Adipose tissue (tissue), 3 donors: ENCODE measurements around the gene ZFAND2A. TPM values are rescaled to one million over a fixed set of nuclear protein-coding genes. Genes with fewer than 3 reads are reported as not detected.
"Not testable (repeated sequence)": the region's sequence is repeated elsewhere in the genome, so short reads cannot be mapped to it uniquely, and the experiment has no call there.

ENCODE experiments used
- H3K27ac ChIP-seq: one replicate; pipeline ENCODE4 v1.5.1; 2013; ENCODE audit warnings: low read depth, low read length
- WGBS, 3 donors: extraction: QIAGEN DNeasy Blood & Tissue Kit; methylation state at CpG; one replicate each; pipeline ENCODE4 v1.1.7; 2013; 5-methylcytosine and 5-hydroxymethylcytosine counted together
- polyA plus RNA-seq, 3 donors: library from polyadenylated mRNA; stranded (reverse); fragments of 200-250 nt; gene quantifications; one replicate each; pipeline ENCODE4 v1.2.3, GENCODE V29; 2013
- donor health status: healthy with polysubstance abuse.
- donor health status: Bipolar disorder and iron deficiency.
- donor health status: healthy.

ZFAND2A gene, protein sequence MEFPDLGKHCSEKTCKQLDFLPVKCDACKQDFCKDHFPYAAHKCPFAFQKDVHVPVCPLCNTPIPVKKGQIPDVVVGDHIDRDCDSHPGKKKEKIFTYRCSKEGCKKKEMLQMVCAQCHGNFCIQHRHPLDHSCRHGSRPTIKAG
- polyA plus RNA-seq = 10 to 100 TPM; 35.0 to 49.8 (median 36.9) TPM

DNA sequence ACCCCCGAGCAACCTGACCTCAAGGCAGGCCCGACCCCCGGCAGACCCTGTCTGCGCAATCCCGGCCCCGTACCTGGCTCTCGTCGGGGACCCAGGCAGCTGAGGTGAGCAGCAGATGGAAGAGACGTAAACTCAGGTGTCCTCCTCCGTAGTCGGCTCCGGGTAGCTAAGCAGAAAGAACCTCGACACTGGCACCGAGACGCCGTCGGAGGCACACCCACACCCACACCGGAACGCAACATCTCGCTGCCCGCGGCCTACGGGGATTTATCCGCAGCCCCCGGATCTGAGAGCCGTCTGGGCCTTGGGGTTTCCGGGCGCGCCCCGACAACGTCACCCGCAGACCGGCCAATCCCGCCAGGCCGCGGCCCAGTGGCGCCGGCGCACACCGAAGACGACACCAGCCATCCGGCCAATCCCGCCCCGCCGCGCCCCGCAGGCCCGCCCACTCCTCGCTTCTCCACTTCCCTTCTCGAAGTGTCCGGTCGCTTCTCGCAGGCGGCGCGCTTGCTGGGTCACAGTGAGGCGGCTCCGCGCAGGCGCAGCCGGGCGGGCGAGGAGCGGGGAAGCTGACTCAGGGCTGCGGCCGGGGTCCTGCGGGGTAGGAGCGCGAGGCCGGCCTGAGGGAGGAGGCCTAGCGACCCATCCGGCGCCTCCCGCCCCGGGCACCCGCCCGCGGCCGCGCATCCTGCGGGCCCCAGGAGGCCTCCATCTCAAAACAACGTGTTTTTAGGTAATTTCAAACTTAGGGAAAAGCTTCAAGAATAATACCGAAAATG, at the start of gene ZFAND2A:
TSS of gene ZFAND2A (minus strand) at position 306 of the 779 bp plus-strand sequence. CDS start 1,984 bp downstream, outside the sequence.
- 0 to 1% (median 1%) methylated on average over 58 to 83 of the region's 83 CpGs for WGBS, 3 donors
- peak within 1 kb of the TSS; percentile 91 for H3K27ac ChIP-seq

DNA sequence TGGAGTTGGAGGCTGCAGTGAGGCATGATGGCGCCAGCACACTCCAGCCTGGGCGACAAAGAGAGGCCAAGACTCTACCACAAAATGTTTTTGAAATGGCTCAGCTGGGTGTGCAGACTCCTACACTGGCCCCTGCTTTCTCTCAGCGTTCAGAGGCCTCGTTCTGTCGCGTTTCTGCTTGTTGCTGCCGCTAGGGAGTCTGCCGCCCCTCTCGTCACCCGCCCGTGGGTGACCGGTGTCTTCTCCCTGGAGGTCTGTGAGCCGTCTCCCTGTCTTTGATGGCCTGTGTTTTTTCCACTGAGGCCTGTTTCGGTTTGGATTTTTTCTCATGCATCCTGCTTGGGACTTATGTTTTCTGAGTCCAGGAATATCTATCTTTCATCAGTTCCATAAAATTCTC, 49.1 kb upstream of the ZFAND2A start:
- WGBS, 3 donors = 70 to 77% (median 75%) methylated on average over 14 of the region's 14 CpGs
- H3K27ac ChIP-seq = no peak overlapping the region

DNA sequence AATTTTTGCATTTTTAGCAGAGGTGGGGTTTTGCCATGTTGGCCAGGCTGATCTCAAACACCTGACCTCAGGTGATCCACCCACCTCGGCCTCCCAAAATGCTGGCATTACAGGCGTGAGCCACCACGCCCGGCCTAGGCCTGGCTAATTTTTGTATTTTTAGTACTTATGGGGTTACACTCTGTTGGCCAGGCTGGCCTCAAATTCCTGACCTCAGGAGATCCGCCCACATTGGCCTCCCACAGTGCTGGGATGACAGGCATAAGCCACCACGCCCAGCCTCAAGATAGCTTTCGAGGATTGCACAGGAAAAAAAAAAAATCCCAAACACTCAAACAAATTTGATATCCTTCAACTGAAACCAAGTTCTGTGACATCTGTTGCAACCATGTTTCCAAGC, 45.7 kb upstream of the ZFAND2A start:
- not testable (repeated sequence) for H3K27ac ChIP-seq
- WGBS, 3 donors = 87 to 91% (median 88%) methylated on average over 7 of the region's 7 CpGs

DNA sequence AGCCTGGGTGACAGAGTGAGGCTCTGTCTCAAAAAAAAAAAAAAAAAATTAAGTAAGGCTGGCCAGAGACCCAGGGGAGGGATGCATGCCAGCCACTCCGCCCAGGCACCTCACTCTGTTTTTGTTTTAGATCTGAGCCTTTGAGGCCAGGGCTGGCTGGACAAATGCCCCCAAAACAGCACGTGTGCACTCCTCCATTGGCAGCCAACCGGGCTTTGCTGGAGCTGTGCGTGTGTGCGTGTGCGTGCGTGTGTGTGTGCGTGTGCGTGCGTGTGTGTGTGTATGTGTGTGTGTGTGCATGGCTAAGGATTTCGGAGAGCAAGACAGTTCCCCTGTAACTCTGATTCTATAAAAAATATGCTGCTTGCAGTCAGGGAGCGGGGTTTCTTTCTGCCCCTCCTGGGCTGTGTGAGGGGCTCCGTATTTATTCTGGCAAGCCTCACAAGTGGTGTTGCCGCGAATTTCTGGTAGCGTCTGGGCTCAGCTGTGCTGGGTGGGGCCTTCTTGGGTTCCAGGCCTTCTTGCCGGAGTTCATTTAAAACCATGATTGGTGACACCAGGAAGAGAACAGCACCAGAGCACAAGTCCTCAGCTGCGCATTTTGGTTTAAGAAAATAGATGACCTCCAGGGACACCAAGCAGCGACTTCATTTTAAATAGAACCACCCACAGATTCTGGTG, 44.6 kb upstream of the ZFAND2A start:
- WGBS, 3 donors = 52 to 66% (median 58%) methylated on average over 19 of the region's 19 CpGs
- no peak overlapping the region for H3K27ac ChIP-seq

DNA sequence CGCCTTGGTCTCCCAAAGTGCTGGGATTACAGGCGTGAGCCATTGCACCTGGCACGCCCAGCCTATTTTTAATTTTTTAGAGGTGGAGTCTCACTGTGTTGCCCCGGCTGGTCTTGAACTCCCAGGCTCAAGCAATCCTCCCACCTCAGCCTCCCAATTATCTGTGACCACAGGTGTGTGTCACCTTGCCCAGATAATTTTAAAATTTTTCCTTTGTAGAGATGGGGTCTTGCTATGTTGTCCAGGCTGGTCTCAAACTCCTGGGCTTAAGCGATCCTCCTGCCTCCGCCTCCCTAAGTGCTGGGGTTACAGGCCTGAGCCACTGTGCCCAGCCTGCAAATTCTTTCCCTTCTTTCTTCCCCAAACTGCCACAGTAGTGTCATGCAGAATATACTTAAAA, 42.9 kb upstream of the ZFAND2A start:
- 88 to 95% (median 90%) methylated on average over 6 of the region's 6 CpGs for WGBS, 3 donors
- H3K27ac ChIP-seq = not testable (repeated sequence)

DNA sequence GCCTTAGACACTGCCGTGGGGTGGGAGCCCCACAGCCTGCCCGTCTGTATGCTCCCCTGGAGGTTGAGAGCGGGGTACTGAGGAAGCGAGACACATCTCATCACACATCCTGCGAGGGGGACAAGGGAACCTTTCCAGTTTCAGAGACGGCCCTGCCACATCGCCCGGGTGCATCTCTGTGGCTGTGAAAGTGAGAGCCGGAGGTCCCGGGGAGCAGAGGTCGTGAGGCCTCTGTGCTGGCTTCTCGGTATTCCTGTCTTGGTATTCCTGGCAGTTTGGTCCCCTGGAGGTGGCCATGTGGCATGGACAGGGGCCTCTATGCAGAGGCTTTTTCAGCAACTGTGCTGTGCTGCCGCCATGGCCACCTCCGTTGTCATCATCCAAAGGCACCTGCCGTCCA, 41.9 kb upstream of the ZFAND2A start:
- no peak overlapping the region for H3K27ac ChIP-seq
- 71 to 85% (median 81%) methylated on average over 15 of the region's 15 CpGs for WGBS, 3 donors

DNA sequence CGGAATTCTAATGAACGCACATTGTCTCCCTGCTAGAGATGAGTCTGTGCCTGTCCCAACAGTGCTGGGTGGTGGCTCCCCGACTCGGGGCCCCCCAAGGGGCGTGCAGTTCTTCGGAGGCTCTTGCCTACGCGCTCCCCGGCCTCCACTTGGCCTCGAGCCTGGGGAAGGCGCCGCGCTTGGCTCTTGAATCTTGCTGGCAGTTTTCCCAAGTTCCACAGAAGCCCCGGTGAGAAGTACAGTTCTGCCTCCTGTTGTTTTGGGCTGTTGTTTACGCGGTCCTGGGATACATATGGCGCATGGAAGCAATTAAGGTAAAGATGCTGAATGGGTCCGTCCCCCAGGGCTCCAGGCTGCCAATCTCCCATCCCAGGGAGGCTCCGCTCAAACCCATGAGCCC, 40.0 kb upstream of the ZFAND2A start:
- no peak overlapping the region for H3K27ac ChIP-seq
- WGBS, 3 donors = 50 to 62% (median 51%) methylated on average over 19 of the region's 19 CpGs

DNA sequence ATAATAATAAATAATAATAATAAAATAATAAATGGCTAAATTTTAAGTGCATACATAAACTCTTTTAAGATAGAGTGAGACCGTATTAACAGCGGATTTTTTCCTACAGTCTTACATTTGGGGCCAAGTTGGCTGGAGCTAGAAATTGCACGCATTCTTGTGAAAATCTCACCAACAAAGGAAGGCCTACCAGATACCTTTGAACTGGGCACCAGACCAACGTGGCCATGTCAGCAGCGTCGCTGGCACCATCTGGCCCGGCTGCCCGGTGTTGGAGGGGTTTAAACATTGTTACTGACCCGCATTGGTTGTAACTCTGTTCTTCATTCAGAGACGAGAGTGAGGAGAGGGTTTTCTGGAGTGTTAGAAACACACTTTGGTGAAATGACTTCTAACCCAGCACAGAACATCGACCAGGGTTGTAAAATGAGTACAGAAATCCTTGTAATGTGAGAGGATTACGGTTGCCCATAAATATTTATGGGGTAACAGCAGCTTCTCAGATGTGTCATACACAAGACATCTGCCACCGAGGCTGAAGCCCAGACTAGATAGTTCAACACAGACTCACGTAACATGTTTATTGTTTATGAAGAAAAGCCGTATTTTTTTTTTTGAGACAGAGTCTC, 38.1 kb upstream of the ZFAND2A start:
- H3K27ac ChIP-seq = no peak overlapping the region
- WGBS, 3 donors = 37 to 59% (median 53%) methylated on average over 15 of the region's 15 CpGs

DNA sequence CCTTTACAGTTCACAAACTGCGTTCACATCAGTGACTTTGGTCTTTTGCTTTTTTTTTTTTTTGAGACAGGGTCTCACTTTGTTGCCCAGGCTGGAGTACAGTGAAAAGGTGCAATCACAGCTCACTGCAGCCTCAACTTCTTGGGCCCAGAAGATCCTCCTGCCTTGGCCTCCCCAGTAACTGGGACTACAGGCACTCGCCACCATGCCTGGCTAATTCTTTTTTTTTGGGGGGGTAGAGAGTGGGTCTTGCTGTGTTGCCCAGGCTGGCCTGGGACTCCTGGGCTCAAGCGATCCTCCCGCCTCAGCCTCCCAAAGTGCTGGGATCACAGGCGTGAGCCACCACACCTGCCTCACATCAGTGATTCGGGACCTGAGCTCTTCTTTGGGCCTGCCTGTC, 37.0 kb upstream of the ZFAND2A start:
- 79 to 92% (median 90%) methylated on average over 6 of the region's 6 CpGs for WGBS, 3 donors
- no peak overlapping the region for H3K27ac ChIP-seq

DNA sequence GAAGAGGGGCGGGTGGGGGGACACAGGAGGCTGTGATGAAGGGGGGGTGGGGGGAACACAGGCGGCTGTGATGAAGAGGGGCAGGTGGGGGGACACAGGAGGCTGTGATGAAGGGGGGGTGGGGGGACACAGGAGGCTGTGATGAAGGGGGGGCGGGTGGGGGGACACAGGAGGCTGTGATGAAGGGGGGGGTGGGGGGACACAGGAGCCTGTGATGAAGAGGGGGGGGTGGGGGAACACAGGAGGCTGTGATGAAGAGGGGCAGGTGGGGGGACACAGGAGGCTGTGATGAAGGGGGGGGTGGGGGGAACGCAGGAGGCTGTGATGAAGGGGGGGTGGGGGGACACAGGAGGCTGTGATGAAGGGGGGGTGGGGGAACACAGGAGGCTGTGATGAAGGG, 36.4 kb upstream of the ZFAND2A start:
- WGBS, 3 donors = 25 to 50% methylated on average over 2 of the region's 4 CpGs; no CpG with 5 or more reads in 1 of the 3 donors
- H3K27ac ChIP-seq = not testable (repeated sequence)

DNA sequence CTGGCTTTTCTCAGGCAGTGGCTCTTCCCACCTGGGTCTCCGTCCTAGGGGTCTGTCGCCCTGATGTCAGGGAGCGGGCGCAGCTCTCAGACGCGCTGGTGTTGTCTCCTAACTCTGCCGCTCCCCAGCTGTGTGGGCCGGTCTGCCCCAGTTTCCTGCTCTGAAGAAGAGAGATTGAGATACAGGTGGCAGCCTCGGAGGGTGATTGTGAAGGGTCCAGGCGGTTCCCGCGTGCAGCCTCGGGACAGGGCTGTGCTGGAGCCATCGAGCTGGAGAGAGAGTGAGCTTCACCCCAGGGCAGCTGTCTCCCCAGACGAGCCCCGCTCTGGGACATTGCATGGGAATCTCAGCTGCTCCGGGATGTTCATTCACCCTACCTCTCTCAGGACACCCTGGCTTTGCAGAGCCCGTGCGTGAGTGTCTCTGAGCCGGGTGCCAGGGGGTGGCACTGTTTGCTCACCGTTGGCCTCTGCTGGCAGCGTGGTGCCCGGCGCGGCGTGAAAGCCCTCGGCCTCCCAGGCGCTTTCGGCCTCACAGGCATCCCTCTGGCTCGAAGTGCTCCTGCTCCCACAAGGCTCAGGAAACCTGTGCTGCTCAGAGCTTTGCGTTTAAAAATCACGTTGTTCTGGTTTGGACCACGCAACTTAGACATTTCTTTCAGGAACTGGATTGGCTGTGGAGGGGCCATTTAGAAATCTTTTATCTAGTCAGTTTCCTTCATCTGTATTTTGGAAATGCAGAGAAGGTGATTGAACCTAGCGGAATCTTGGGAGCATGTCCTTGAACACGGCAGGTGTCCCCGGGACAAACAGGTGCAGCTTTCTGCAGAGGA, 33.8 kb upstream of the ZFAND2A start:
- no peak overlapping the region for H3K27ac ChIP-seq
- 20 to 42% (median 38%) methylated on average over 35 to 36 of the region's 36 CpGs for WGBS, 3 donors

DNA sequence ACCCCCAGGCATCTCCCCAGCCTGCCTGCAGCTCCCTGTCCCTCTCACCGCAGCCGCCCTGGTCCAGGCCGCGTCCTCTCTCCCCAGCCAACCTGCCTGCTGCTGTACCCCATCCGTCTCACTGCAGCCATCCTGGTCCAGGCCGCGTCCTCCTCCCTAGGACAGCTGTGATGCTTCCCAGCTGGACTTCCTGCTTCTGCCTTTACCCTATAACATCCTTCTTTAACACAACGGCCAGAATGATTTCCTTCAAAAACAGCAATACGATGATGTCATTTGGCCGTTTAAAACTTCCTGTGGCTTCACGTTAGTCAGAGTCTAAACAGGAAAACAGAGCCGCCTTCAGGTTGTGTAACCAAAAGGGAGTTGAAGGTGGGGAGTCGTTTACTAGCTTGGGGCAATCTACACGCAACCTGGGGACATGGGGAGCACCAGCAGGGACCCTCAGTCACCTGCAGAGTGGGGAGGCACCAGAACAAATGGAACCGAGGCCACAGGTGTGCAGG, 32.2 kb upstream of the ZFAND2A start:
- H3K27ac ChIP-seq = no peak overlapping the region
- 22 to 51% (median 25%) methylated on average over 15 of the region's 15 CpGs for WGBS, 3 donors

DNA sequence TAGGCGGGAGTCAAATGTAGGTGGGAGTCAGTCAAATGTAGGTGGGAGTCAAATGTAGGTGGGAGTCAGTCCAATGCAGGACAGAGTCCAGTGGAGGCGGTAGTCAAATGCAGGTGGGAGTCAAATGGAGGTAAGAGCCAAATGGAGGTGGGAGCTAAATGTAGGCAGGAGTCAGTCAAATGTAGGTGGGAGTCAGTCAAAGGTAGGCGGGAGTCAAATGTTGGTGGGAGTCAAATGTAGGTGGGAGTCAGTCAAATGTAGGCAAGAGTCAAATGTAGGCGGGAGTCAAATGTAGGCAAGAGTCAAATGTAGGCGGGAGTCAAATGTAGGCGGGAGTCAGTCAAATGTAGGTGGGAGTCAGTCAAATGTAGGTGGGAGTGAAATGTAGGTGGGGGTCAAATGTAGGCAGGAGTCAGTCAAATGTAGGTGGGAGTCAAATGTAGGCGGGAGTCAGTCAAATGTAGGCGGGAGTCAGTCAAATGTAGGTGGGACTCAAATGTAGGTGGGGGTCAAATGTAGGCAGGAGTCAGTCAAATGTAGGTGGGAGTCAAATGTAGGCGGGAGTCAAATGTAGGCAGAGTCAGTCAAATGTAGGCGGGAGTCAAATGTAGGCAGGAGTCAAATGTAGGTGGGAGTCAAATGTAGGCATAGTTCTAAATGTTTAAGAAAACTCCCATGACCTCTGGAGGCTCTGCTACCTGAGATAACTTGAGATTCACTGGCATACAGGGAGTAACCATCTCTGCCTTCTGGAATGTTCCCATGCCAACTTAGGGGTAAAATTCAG, 30.2 kb upstream of the ZFAND2A start:
- 81 to 93% (median 90%) methylated on average over 10 of the region's 10 CpGs for WGBS, 3 donors
- no peak overlapping the region for H3K27ac ChIP-seq

DNA sequence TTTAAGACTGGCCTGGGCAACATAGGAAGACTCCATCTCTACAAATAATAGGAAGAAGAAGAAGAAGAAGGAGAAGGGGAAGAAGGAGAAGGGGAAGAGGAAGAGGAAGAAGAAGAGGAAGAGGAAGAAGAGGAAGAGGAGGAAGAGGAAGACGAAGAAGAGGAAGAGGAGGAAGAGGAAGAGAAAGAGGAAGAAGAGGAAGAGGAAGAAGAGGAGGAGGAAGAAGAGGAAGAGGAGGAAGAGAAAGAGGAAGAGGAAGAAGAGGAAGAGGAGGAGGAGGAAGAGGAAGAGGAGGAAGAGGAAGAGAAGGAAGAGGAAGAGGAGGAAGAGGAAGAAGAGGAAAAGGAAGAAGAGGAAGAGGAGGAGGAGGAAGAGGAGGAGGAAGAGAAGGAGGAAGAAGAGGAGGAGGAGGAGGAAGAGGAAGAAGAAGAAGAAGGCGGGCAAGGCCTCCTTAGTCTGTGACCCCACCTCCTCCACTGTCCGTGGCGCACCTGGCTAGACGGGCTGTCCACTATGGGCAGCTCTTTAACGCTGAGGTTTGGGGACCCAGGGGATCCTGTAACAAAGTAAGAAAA, 28.8 kb upstream of the ZFAND2A start:
- no peak overlapping the region for H3K27ac ChIP-seq
- WGBS, 3 donors = 77 to 82% (median 79%) methylated on average over 5 to 6 of the region's 6 CpGs

DNA sequence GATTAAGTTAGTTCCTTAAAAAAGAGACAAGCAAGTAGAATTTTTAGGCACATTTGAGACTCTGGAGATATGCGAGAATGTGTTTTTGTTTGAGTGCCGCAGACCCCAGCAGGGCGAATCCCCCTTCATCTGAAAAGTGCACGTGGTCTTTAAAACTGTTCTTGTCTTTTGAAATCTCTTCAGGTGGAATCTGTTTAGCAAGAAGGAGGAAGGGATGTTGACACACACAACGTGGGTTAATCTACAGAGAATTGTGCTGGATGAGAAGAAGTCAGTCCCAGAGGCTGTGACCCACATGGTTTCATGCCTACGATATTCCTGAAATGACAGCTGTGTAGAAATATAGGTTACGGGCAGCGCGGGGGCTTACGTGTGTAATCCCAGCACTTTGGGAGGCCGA, 27.1 kb upstream of the ZFAND2A start:
- no peak overlapping the region for H3K27ac ChIP-seq
- WGBS, 3 donors = 60 to 78% (median 64%) methylated on average over 11 of the region's 11 CpGs

DNA sequence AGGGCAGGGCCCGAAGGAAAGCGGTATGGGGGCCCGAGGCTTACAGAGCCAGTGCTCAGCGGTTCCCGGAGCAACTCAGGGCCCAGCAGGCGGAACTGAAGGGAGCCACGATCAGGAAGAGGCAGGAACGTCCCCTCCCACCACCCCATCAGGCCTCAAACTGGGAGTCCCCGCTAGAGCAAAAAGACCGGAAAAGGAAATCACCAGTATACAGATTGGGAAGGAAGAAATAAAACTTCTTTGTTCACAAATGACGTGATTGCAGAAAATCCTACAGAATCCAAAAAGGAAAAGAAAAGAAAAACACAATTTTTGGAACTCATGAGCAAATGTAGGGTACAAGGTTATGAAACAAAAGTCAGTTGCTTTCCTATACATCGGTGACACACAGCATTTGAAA, 21.6 kb upstream of the ZFAND2A start:
- 43 to 57% (median 47%) methylated on average over 12 of the region's 12 CpGs for WGBS, 3 donors
- H3K27ac ChIP-seq = no peak overlapping the region

DNA sequence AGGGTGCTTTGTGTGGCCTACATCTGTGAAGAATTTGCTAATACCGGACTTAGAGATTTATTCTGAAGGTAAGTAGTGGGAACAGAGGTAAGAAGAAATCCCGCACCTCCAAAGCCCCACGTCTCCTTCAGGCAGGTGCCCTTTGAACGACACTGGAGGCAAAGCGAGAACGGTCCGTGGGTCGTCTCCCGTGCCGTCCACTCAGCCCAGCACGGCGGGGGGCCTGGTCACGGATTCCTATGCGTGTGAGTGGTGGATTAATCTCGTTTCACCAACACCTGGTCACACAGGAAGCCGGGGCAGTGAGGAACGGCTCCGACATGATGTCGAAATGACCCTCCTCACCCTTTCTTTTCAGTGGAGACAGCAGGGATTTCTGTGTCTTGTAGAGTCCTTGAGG, 21.0 kb upstream of the ZFAND2A start:
- WGBS, 3 donors = 72 to 78% (median 77%) methylated on average over 19 of the region's 19 CpGs
- H3K27ac ChIP-seq = no peak overlapping the region
